Suprapubic skin (tissue), 3 donors: Measurements from ENCODE around the gene ST7.

Source experiments
- POLR2AphosphoS5 ChIP-seq, 3 donors: sonication (generic); formaldehyde crosslinking; IDR thresholded peaks; one replicate each; pipeline ENCODE4 v1.6.1; 2017; ENCODE audit warnings: antibody characterized with exemption in 3 of 3
- TF ChIP-seq, protein P1 (sequence below), 2 donors: fragments of 200-600 bp in 1 of 2; fragments of 450-650 bp in 1 of 2; sonication (generic) in 1 of 2; IDR thresholded peaks; one replicate each; pipeline ENCODE4 v1.5.1; 2016 to 2019; ENCODE audit warnings: antibody characterized with exemption in 2 of 2, mild to moderate bottlenecking in 1 of 2, moderate library complexity in 1 of 2

DNA sequence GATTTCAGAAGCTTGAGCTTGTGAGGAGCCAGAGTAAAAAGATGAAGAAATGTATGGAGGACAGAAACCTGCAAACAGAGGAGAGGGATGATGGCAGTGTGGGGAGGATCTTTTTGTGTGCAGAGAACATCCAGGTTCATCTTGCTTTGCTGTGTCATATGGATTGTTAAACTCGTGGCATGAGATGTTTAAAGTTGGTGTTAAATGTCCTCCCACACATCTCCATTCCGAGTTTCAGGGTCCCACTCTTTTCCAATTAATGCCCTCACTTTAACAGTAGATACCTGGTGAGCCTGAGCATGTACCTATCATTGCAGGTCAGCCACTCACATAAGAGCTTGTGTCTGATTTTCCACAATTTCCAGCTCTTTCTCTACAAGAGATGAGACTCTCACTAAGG, 147.7 kb downstream of the ST7 start:
- TF ChIP-seq, protein P1, sequence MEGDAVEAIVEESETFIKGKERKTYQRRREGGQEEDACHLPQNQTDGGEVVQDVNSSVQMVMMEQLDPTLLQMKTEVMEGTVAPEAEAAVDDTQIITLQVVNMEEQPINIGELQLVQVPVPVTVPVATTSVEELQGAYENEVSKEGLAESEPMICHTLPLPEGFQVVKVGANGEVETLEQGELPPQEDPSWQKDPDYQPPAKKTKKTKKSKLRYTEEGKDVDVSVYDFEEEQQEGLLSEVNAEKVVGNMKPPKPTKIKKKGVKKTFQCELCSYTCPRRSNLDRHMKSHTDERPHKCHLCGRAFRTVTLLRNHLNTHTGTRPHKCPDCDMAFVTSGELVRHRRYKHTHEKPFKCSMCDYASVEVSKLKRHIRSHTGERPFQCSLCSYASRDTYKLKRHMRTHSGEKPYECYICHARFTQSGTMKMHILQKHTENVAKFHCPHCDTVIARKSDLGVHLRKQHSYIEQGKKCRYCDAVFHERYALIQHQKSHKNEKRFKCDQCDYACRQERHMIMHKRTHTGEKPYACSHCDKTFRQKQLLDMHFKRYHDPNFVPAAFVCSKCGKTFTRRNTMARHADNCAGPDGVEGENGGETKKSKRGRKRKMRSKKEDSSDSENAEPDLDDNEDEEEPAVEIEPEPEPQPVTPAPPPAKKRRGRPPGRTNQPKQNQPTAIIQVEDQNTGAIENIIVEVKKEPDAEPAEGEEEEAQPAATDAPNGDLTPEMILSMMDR (IDR thresholded peaks at IDR 0.05): no peak
- TF ChIP-seq POLR2AphosphoS5 (IDR thresholded peaks at IDR 0.05): no peak
